B cell (primary cell): ENCODE data around the gene GPER1. TPM values are rescaled to one million over a fixed set of nuclear protein-coding genes. Genes with fewer than 3 reads are reported as not detected.

Experiments
- ATAC-seq: fragments of 200-7000 bp; cut with Tn5 transposase; one replicate; pipeline ENCODE4 v1.10.0; 2021; ENCODE audit warnings: low read depth, mild to moderate bottlenecking, moderate number of reproducible peaks, moderate library complexity
- CTCF ChIA-PET: fragments of 350-600 bp; sonication (Branson Sonifier 250); formaldehyde crosslinking; loops from one replicate; lab custom pipeline; 2021; ENCODE audit warnings: antibody characterized with exemption, inconsistent platforms; lab: Charles Lee
- POLR2A ChIA-PET: fragments of 350-600 bp; sonication (Branson Sonifier 250); formaldehyde crosslinking; loops from one replicate; lab custom pipeline; 2021; ENCODE audit warnings: antibody characterized with exemption; lab: Charles Lee
- DNase-seq: peaks from one replicate; pipeline ENCODE4 v3.0.0; 2013
- H2AFZ ChIP-seq: 2 replicates; pipeline ENCODE4 v1.6.1; 2012; ENCODE audit warnings: mild to moderate bottlenecking, low read depth, low read length; ENCODE audit not compliant: insufficient read depth, poor library complexity, severe bottlenecking
- H3K27ac ChIP-seq, 2 donors: 1 replicate in 1 of 2; 2 replicates in 1 of 2; pipeline ENCODE4 v1.5.1; 2012 to 2013; ENCODE audit warnings: low read length in 2 of 2, mild to moderate bottlenecking in 2 of 2, moderate library complexity in 1 of 2
- H3K27me3 ChIP-seq, 4 experiments: fragments of 200-600 bp in 1 of 4; sonication (generic) in 1 of 4; replicated peaks in 1 of 4; 1 replicate in 2 of 4; 2 replicates in 2 of 4; pipeline versions ENCODE4 v1.6.1 to v1.7.0; 2013 to 2016; ENCODE audit warnings: low read length in 3 of 4, mild to moderate bottlenecking in 2 of 4, mixed read lengths in 1 of 4, moderate library complexity in 1 of 4; ENCODE audit not compliant: insufficient read depth in 4 of 4, control insufficient read depth in 3 of 4; ENCODE audit errors: control extremely low read depth in 1 of 4
- H3K36me3 ChIP-seq, 2 experiments: replicated peaks in 1 of 2; 1 replicate in 1 of 2; 2 replicates in 1 of 2; pipeline versions ENCODE4 v1.6.1 to v1.7.1; 2013; ENCODE audit warnings: low read length in 1 of 2; ENCODE audit not compliant: insufficient read depth in 2 of 2, control insufficient read depth in 1 of 2; ENCODE audit errors: control extremely low read depth in 1 of 2, extremely low read depth in 1 of 2
- H3K4me1 ChIP-seq, 2 donors: fragments of 200-600 bp in 1 of 2; sonication (generic) in 1 of 2; 1 replicate in 1 of 2; 2 replicates in 1 of 2; pipeline versions ENCODE4 v1.5.1 to v1.6.1; 2013 to 2017; ENCODE audit warnings: low read length in 2 of 2; ENCODE audit not compliant: control insufficient read depth in 2 of 2, insufficient read depth in 2 of 2
- H3K4me2 ChIP-seq: replicated peaks from 2 replicates; pipeline ENCODE3; 2012; ENCODE audit warnings: mild to moderate bottlenecking, low read depth, low read length; ENCODE audit not compliant: poor library complexity, severe bottlenecking
- H3K4me3 ChIP-seq, 5 experiments: fragments of 200-600 bp in 1 of 5; sonication (generic) in 1 of 5; 1 replicate in 3 of 5; 2 replicates in 2 of 5; pipeline versions ENCODE4 v1.5.1 to v1.7.0; 2011 to 2016; ENCODE audit warnings: low read length in 4 of 5, mild to moderate bottlenecking in 4 of 5, low read depth in 2 of 5, control low read depth in 1 of 5, moderate library complexity in 1 of 5; ENCODE audit not compliant: insufficient read depth in 1 of 5; ENCODE audit errors: control extremely low read depth in 1 of 5, extremely low read depth in 1 of 5
- H3K79me2 ChIP-seq: fragments of 200-600 bp; sonication (generic); one replicate; pipeline ENCODE4 v1.6.0; 2016; ENCODE audit warnings: low read length; ENCODE audit not compliant: control insufficient read depth, insufficient read depth
- H3K9ac ChIP-seq: fragments of 200-600 bp; sonication (generic); 2 replicates; pipeline ENCODE4 v1.6.1; 2017; ENCODE audit warnings: mild to moderate bottlenecking, low read length, moderate library complexity
- H3K9me3 ChIP-seq, 3 donors: one replicate each; pipeline versions ENCODE4 v1.6.1 to v1.7.1; 2013; ENCODE audit warnings: low read length in 2 of 3; ENCODE audit not compliant: control insufficient read depth in 2 of 3, insufficient read depth in 1 of 3; ENCODE audit errors: control extremely low read depth in 1 of 3
- H4K20me1 ChIP-seq: 2 replicates; pipeline ENCODE4 v1.6.0; 2012; ENCODE audit warnings: mild to moderate bottlenecking, low read length; ENCODE audit not compliant: insufficient read depth, control insufficient read depth, poor library complexity, severe bottlenecking
- H3K27ac Mint-ChIP-seq: one replicate; pipeline ENCODE4 v1.8.0; 2021; ENCODE audit warnings: mixed read lengths
- H3K27me3 Mint-ChIP-seq: one replicate; pipeline ENCODE4 v1.8.0; 2021; ENCODE audit warnings: mixed read lengths
- H3K4me1 Mint-ChIP-seq: one replicate; pipeline ENCODE4 v1.8.0; 2021; ENCODE audit warnings: mixed read lengths
- H3K4me3 Mint-ChIP-seq: one replicate; pipeline ENCODE4 v1.8.0; 2021; ENCODE audit warnings: mixed read lengths
- H3K9me3 Mint-ChIP-seq: one replicate; pipeline ENCODE4 v1.8.0; 2022; ENCODE audit warnings: mixed read lengths; ENCODE audit not compliant: insufficient read depth
- EZH2 ChIP-seq: IDR thresholded peaks from 2 replicates; pipeline ENCODE4 v1.6.1; 2012; ENCODE audit warnings: borderline replicate concordance, low read depth, mild to moderate bottlenecking, moderate library complexity, low read length; ENCODE audit not compliant: insufficient read depth, poor library complexity, severe bottlenecking
- WGBS: methylation state at CpG from one replicate; pipeline ENCODE4 v1.1.5; 2013; ENCODE audit warnings: missing lambda C conversion rate; ENCODE audit not compliant: insufficient coverage; 5-methylcytosine and 5-hydroxymethylcytosine counted together
- intact Hi-C: fragments of 100-400 bp; cut with micrococcal nuclease; formaldehyde crosslinking; loops from one replicate; pipeline ENCODE4 v1.10.0; 2022
- polyA plus RNA-seq: library from polyadenylated mRNA; depleted of rRNA; stranded (reverse); fragments of >200 nt; gene quantifications from 2 replicates; pipeline ENCODE4 v1.2.3, GENCODE V29; 2012
- total RNA-seq, 2 donors: library from RNA; stranded (reverse); fragments of 120-200 nt in 1 of 2; gene quantifications; 1 replicate in 1 of 2; 2 replicates in 1 of 2; pipeline versions ENCODE4 v1.2.3 to v1.2.4, GENCODE V29; 2013 to 2022
- TF ChIP-seq, protein P1 (sequence below): fragments of 200-600 bp; IDR thresholded peaks from one replicate; pipeline ENCODE4 v1.8.0; 2022; ENCODE audit warnings: antibody characterized with exemption, mild to moderate bottlenecking

The GPER1 gene
- total and polyA plus RNA-seq, 2 donors (not counting 1 experiment from before 2014, with no cell fraction given): 3.2 to 21.3 TPM

- H3K27ac Mint-ChIP-seq: no peak overlapping the region
- H3K9ac ChIP-seq: no peak overlapping the region
- peaks cover 31% of the 10 kb centered on the region for H4K20me1 ChIP-seq
- ATAC-seq: no peak
- H3K4me1 Mint-ChIP-seq: peaks cover 28% of the 10 kb centered on the region
- peaks cover 21 to 30% of the 10 kb centered on the region in 2 donors for H3K4me1 ChIP-seq
- WGBS: 90% methylated on average over 19 of the region's 20 CpGs
- peaks cover 0 to 49% (median 12%) of the 10 kb centered on the region in 4 experiments for H3K27me3 ChIP-seq
- no peak overlapping the region for H3K4me2 ChIP-seq
- H3K36me3 ChIP-seq: no peaks in the 10 kb centered on the region
- no peak overlapping the region for H3K27ac ChIP-seq
- H3K9me3 ChIP-seq: peaks cover 0 to 11% (median 0%) of the 10 kb centered on the region in 3 donors
- H3K79me2 ChIP-seq: peaks cover 13% of the 10 kb centered on the region
- CTCF ChIA-PET: interaction anchor here (1.0 to 3.5 kb wide), 4 partner anchors 9 to 60 kb away, joined by 3 to 17 read pairs (median 6); no protein-coding TSS in a partner anchor
- H2AFZ ChIP-seq: no peak overlapping the region
- H3K9me3 Mint-ChIP-seq: no peaks in the 10 kb centered on the region
- intact Hi-C loops: no loop called here
- no peak for TF ChIP-seq EZH2
- TF ChIP-seq, protein P1, sequence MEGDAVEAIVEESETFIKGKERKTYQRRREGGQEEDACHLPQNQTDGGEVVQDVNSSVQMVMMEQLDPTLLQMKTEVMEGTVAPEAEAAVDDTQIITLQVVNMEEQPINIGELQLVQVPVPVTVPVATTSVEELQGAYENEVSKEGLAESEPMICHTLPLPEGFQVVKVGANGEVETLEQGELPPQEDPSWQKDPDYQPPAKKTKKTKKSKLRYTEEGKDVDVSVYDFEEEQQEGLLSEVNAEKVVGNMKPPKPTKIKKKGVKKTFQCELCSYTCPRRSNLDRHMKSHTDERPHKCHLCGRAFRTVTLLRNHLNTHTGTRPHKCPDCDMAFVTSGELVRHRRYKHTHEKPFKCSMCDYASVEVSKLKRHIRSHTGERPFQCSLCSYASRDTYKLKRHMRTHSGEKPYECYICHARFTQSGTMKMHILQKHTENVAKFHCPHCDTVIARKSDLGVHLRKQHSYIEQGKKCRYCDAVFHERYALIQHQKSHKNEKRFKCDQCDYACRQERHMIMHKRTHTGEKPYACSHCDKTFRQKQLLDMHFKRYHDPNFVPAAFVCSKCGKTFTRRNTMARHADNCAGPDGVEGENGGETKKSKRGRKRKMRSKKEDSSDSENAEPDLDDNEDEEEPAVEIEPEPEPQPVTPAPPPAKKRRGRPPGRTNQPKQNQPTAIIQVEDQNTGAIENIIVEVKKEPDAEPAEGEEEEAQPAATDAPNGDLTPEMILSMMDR: no peak
- H3K27me3 Mint-ChIP-seq: peaks cover 14% of the 10 kb centered on the region
- POLR2A ChIA-PET: no interaction called here
- no peak overlapping the region for H3K4me3 ChIP-seq
- no peak for DNase-seq
- H3K4me3 Mint-ChIP-seq: no peak overlapping the region
Observed at GRCh38 chr7:1052031-1052818, 35.7 kb upstream of the GPER1 start.

- no peak overlapping the region for H3K4me2 ChIP-seq
- Mint-ChIP-seq H3K4me1 (peaks cover 25% of the 10 kb centered on the region), H3K27ac (no peak overlapping the region), H3K27me3 (peaks cover 13% of the 10 kb centered on the region), H3K9me3 (no peaks in the 10 kb centered on the region), H3K4me3 (no peak overlapping the region)
- no peak overlapping the region for H2AFZ ChIP-seq
- no peak for ATAC-seq
- peaks cover 0 to 11% (median 0%) of the 10 kb centered on the region in 3 donors for H3K9me3 ChIP-seq
- 77% methylated on average over 17 of the region's 17 CpGs for WGBS
- H3K4me3 ChIP-seq: no peak overlapping the region
- H4K20me1 ChIP-seq: peaks cover 31% of the 10 kb centered on the region
- peaks cover 21 to 30% of the 10 kb centered on the region in 2 donors for H3K4me1 ChIP-seq
- DNase-seq: no peak
- POLR2A ChIA-PET: no interaction called here
- TF ChIP-seq, protein P1: no peak
- no peak for TF ChIP-seq EZH2
- H3K27me3 ChIP-seq: peaks cover 0 to 49% (median 12%) of the 10 kb centered on the region in 4 experiments
- no peak overlapping the region for H3K27ac ChIP-seq
- H3K79me2 ChIP-seq: peaks cover 12% of the 10 kb centered on the region
- H3K36me3 ChIP-seq: no peaks in the 10 kb centered on the region
- no peak overlapping the region for H3K9ac ChIP-seq
- intact Hi-C loops: no loop called here
- CTCF ChIA-PET: interaction anchor here (1.0 to 16.5 kb wide), 2 partner anchors 9 to 57 kb away, joined by 3 to 496 read pairs; no protein-coding TSS in a partner anchor
Observed at GRCh38 chr7:1053002-1053411, 34.9 kb upstream of the GPER1 start.
